LNCaP clone FGC (cell line): ENCODE results near the gene EDIL3.
A peak's percentile ranks its signal among the peaks of the same experiment; 100 is the strongest.

Experiments used
- DNase-seq: peaks from one replicate; pipeline ENCODE4 v3.0.0-alpha.2; 2011; ENCODE audit warnings: low read depth
- H3K4me3 ChIP-seq: 2 replicates; pipeline ENCODE4 v1.5.1; 2011; ENCODE audit warnings: mild to moderate bottlenecking, low read depth, low read length, control low read depth
- CTCF ChIP-seq: IDR thresholded peaks from 2 replicates; pipeline ENCODE4 v1.5.1; 2012; ENCODE audit warnings: mild to moderate bottlenecking; ENCODE audit not compliant: control insufficient read depth, insufficient read depth; ENCODE audit errors: extremely low read depth

EDIL3 gene

DNA sequence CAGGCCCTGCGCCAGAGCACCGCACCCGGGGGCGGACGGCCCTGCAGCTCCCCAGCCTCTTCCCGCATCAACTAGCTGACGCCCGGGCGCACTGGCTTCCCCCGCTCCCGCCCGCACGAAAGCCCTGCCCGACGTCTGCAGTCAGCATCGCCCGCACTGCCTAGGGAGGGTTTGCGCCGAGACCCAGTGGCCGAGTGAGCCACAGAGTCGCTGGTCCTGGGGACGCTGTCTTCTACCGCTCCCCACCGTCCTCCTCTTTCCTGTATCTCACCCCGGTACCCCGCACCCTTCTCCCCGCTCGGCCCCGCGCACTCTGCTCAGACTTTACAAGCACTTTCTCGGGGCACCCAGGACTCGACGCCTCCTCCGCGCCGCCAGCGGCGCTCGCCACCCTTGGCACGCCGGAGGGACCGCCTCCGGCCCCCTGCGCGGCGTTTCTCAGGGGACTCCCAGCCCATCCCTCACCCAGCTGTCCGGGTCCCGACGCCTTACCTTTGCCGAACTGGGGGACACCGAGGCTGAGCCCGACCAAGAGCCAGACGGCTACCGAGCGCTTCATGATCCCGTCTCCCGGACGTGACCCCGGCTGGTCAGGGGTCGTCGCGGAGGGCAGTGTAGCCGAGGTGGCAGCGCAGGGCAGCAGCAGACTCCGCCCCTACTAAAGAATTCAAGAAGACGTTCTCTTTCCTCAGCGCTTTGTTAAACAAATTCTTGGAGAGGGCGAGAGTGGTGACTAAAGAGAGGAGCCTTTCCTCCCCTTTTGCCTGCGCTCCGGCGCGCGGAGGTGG lies 670 bp downstream of the EDIL3 start:
- DNase-seq, result no peak

DNA sequence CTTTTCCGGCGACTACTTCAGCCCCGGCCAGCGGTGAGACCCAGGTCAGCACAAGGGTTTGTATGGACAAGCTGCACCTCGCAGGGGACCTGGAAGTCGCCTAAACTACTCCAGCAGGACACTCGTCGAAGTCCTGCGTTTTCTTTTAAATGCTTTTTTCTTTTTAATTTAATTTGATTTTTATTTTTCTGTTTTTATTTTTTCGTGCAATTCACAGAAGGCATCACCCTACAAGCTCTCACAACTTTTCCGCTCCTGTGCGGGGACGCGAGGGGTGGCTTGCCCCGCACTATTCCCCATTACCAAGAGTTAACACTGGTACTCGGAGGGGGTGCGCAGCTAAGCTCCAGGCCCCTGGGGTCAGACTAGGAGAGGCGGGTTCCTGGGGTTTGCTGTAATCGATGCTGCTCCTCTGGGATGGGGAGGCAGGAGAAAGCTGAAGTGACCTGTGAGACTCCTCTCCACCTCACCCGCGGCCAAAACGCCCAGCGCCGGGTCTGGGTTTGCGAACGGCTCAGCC lies 1.3 kb downstream of the EDIL3 start:
- no peak overlapping the region for H3K4me3 ChIP-seq
- no peak for TF ChIP-seq CTCF
- no peak for DNase-seq

More for the DNA sequence above, 670 bp downstream of the EDIL3 start:
- no peak for TF ChIP-seq CTCF
- H3K4me3 ChIP-seq, result no peak overlapping the region

- no peak for DNase-seq
- peak overlapping the region; percentile 21 for H3K4me3 ChIP-seq
Observed at GRCh38 chr5:84382363-84383295, 2.1 kb downstream of the EDIL3 start.

GRCh38 chr5:84381502-84382362 lies 2.9 kb downstream of the EDIL3 start:
- DNase-seq, result no peak
- no peak for TF ChIP-seq CTCF
- no peak overlapping the region for H3K4me3 ChIP-seq

More at GRCh38 chr5:84382363-84383295, 2.1 kb downstream of the EDIL3 start:
- TF ChIP-seq CTCF, result no peak

- TF ChIP-seq CTCF, result no peak
- no peak overlapping the region for H3K4me3 ChIP-seq
- no peak for DNase-seq
Observed at GRCh38 chr5:84379749-84380148, 4.9 kb downstream of the EDIL3 start.

- no peak for TF ChIP-seq CTCF
- DNase-seq, result no peak
- H3K4me3 ChIP-seq, result no peak overlapping the region
Observed at GRCh38 chr5:84378961-84379360, 5.7 kb downstream of the EDIL3 start.
